Esophagus (tissue), 2 donors: ENCODE measurements around the gene C2CD3. TPM values are rescaled to one million over a fixed set of nuclear protein-coding genes. Genes with fewer than 3 reads are reported as not detected.
"Not testable (repeated sequence)": the region's sequence is repeated elsewhere in the genome, so short reads cannot be mapped to it uniquely, and the experiment has no call there.

Source experiments
- H3K27ac ChIP-seq, 2 donors: one replicate each; pipeline ENCODE4 v1.5.1; 2013; ENCODE audit warnings: low read depth in 2 of 2, mild to moderate bottlenecking in 2 of 2, inconsistent platforms in 1 of 2, low read length in 1 of 2, moderate library complexity in 1 of 2
- H3K27me3 ChIP-seq, 2 donors: one replicate each; pipeline ENCODE4 v1.6.1; 2013; ENCODE audit warnings: low read length in 2 of 2, control low read depth in 1 of 2, mild to moderate bottlenecking in 1 of 2; ENCODE audit not compliant: insufficient read depth in 2 of 2, control insufficient read depth in 1 of 2
- H3K36me3 ChIP-seq, 2 donors: one replicate each; pipeline ENCODE4 v1.6.1; 2013; ENCODE audit warnings: low read length in 1 of 2; ENCODE audit not compliant: control insufficient read depth in 2 of 2, insufficient read depth in 2 of 2
- H3K4me1 ChIP-seq, 2 donors: one replicate each; pipeline ENCODE4 v1.6.1; 2013; ENCODE audit warnings: low read length in 1 of 2; ENCODE audit not compliant: control insufficient read depth in 2 of 2, insufficient read depth in 2 of 2
- H3K4me3 ChIP-seq, 2 donors: one replicate each; pipeline ENCODE4 v1.5.1; 2013; ENCODE audit warnings: low read length in 2 of 2, mild to moderate bottlenecking in 2 of 2, low read depth in 1 of 2, moderate library complexity in 1 of 2
- H3K9me3 ChIP-seq, 2 donors: one replicate each; pipeline ENCODE4 v1.6.1; 2013; ENCODE audit warnings: mild to moderate bottlenecking in 2 of 2, low read depth in 1 of 2, low read length in 1 of 2, moderate library complexity in 1 of 2; ENCODE audit not compliant: control insufficient read depth in 2 of 2, insufficient read depth in 1 of 2
- WGBS, 2 donors: extraction: QIAGEN DNeasy Blood & Tissue Kit; methylation state at CpG; one replicate each; pipeline ENCODE4 v1.1.7; 2013; 5-methylcytosine and 5-hydroxymethylcytosine counted together
- polyA plus RNA-seq, 2 donors: library from polyadenylated mRNA; stranded (reverse); fragments of 200-250 nt; gene quantifications; one replicate each; pipeline ENCODE4 v1.2.3, GENCODE V29; 2013
- donor health status: healthy with polysubstance abuse.
- donor health status: Bipolar disorder and iron deficiency.

C2CD3 gene
- polyA plus RNA-seq, 2 donors, result 5.4 to 6.4 TPM

GRCh38 chr11:74133436-74133835 is 37.4 kb downstream of the C2CD3 start:
- Histone ChIP-seq H3K4me3 (no peak overlapping the region), H3K27me3 (no peaks in the 10 kb centered on the region), H3K9me3 (no peaks in the 10 kb centered on the region), H3K27ac (no peak overlapping the region), H3K4me1 (no peaks in the 10 kb centered on the region), H3K36me3 (no peaks in the 10 kb centered on the region)
- WGBS, 2 donors, result 96 to 97% methylated on average over 3 of the region's 3 CpGs

- Histone ChIP-seq H3K9me3 (no peaks in the 10 kb centered on the region), H3K4me3 (no peak overlapping the region), H3K4me1 (no peaks in the 10 kb centered on the region), H3K27ac (no peak overlapping the region), H3K27me3 (no peaks in the 10 kb centered on the region), H3K36me3 (no peaks in the 10 kb centered on the region)
- WGBS, 2 donors, result 93% methylated on average over 3 of the region's 3 CpGs
Observed at GRCh38 chr11:74132833-74133232, 38.0 kb downstream of the C2CD3 start.

- not testable (repeated sequence) for H3K27ac ChIP-seq, H3K4me3 ChIP-seq, H3K4me1 ChIP-seq, H3K36me3 ChIP-seq, H3K9me3 ChIP-seq, H3K27me3 ChIP-seq
- 96 to 97% methylated on average over 18 to 27 of the region's 33 CpGs for WGBS, 2 donors
Observed at GRCh38 chr11:74129121-74129520, 41.7 kb downstream of the C2CD3 start.

GRCh38 chr11:74123008-74123448 is 47.8 kb downstream of the C2CD3 start:
- H3K27me3 ChIP-seq, result no peaks in the 10 kb centered on the region
- no peaks in the 10 kb centered on the region for H3K4me1 ChIP-seq
- H3K4me3 ChIP-seq, result no peak overlapping the region
- peaks cover 0 to 2% of the 10 kb centered on the region in 2 donors for H3K36me3 ChIP-seq
- H3K9me3 ChIP-seq, result no peaks in the 10 kb centered on the region
- H3K27ac ChIP-seq, result no peak overlapping the region

- 95 to 96% methylated on average over 5 of the region's 5 CpGs for WGBS, 2 donors
- Histone ChIP-seq H3K4me3 (no peak overlapping the region), H3K27me3 (no peaks in the 10 kb centered on the region), H3K4me1 (no peaks in the 10 kb centered on the region), H3K36me3 (peaks cover 0 to 2% of the 10 kb centered on the region in 2 donors), H3K27ac (no peak overlapping the region), H3K9me3 (no peaks in the 10 kb centered on the region)
Observed at GRCh38 chr11:74121804-74122203, 49.0 kb downstream of the C2CD3 start.

GRCh38 chr11:74120260-74121035 is 50.4 kb downstream of the C2CD3 start:
- not testable (repeated sequence) for H3K36me3 ChIP-seq
- WGBS, 2 donors, result 97% methylated on average over 5 of the region's 5 CpGs

GRCh38 chr11:74116719-74117118 is 54.1 kb downstream of the C2CD3 start:
- no peaks in the 10 kb centered on the region for H3K9me3 ChIP-seq
- H3K4me3 ChIP-seq, result no peak overlapping the region
- no peaks in the 10 kb centered on the region for H3K27me3 ChIP-seq
- peaks cover 0 to 3% of the 10 kb centered on the region in 2 donors for H3K36me3 ChIP-seq
- H3K27ac ChIP-seq, result no peak overlapping the region
- 92 to 94% methylated on average over 12 of the region's 12 CpGs for WGBS, 2 donors
- H3K4me1 ChIP-seq, result no peaks in the 10 kb centered on the region

More at GRCh38 chr11:74120260-74121035, 50.4 kb downstream of the C2CD3 start:
- not testable (repeated sequence) for H3K27ac ChIP-seq, H3K9me3 ChIP-seq, H3K4me3 ChIP-seq, H3K27me3 ChIP-seq, H3K4me1 ChIP-seq

GRCh38 chr11:74112877-74113276 is 57.9 kb downstream of the C2CD3 start:
- no peaks in the 10 kb centered on the region for H3K4me1 ChIP-seq
- WGBS, 2 donors, result 96 to 97% methylated on average over 2 of the region's 2 CpGs
- H3K36me3 ChIP-seq, result peaks cover 0 to 2% of the 10 kb centered on the region in 2 donors
- no peak overlapping the region for H3K27ac ChIP-seq
- H3K4me3 ChIP-seq, result no peak overlapping the region
- H3K27me3 ChIP-seq, result no peaks in the 10 kb centered on the region
- H3K9me3 ChIP-seq, result no peaks in the 10 kb centered on the region

GRCh38 chr11:74106124-74106523 is 64.7 kb downstream of the C2CD3 start:
- WGBS, 2 donors, result 94 to 99% methylated on average over 1 of the region's 1 CpG

GRCh38 chr11:74102321-74102720 is 68.5 kb downstream of the C2CD3 start:
- no peaks in the 10 kb centered on the region for H3K4me1 ChIP-seq
- peaks cover 0 to 2% of the 10 kb centered on the region in 2 donors for H3K36me3 ChIP-seq

More at GRCh38 chr11:74106124-74106523, 64.7 kb downstream of the C2CD3 start:
- Histone ChIP-seq H3K4me3 (no peak overlapping the region), H3K4me1 (no peaks in the 10 kb centered on the region), H3K9me3 (no peaks in the 10 kb centered on the region), H3K27me3 (no peaks in the 10 kb centered on the region), H3K36me3 (no peaks in the 10 kb centered on the region), H3K27ac (no peak overlapping the region)

More at GRCh38 chr11:74102321-74102720, 68.5 kb downstream of the C2CD3 start:
- H3K27ac ChIP-seq, result no peak overlapping the region
- H3K4me3 ChIP-seq, result no peak overlapping the region
- no peaks in the 10 kb centered on the region for H3K9me3 ChIP-seq
- H3K27me3 ChIP-seq, result no peaks in the 10 kb centered on the region
